ELR (cell line): ENCODE measurements around the gene PRDX5.

ENCODE experiments used
- DNase-seq: peaks from one replicate; pipeline ENCODE4 v3.0.0-alpha.2; 2015; ENCODE audit warnings: low read depth

The PRDX5 gene

DNA sequence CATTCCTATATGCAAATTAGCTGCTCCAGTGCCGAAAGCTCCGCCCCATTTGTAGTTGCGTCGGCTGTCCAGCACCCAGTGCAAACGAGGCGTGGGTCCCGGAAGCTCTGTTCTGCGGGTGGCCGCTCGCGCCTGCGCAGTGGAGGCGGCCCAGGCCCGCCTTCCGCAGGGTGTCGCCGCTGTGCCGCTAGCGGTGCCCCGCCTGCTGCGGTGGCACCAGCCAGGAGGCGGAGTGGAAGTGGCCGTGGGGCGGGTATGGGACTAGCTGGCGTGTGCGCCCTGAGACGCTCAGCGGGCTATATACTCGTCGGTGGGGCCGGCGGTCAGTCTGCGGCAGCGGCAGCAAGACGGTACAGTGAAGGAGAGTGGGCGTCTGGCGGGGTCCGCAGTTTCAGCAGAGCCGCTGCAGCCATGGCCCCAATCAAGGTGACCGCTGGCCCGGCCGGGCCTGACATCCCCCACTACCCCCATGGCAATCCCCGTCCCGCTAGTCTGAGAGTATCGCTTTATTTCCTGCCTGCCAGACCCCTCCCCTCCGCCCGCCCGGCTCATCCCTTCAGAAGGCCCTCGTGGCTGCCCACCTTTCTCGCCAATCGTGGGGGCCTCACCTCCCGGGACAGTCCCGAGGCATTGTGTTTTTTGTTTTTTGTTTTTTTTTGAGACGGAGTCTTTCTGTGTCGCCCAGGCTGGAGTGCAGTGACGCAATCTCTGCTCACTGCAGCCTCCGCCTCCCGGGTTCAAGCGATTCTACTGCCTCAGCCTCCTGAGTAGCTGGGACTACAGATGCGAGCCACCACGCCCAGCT, at the start of gene PRDX5:
Gene PRDX5 (plus strand): TSS at position 161 of the 805 bp plus-strand sequence. CDS start 95 bp downstream, at position 256.
- peak; percentile 96 for DNase-seq

DNA sequence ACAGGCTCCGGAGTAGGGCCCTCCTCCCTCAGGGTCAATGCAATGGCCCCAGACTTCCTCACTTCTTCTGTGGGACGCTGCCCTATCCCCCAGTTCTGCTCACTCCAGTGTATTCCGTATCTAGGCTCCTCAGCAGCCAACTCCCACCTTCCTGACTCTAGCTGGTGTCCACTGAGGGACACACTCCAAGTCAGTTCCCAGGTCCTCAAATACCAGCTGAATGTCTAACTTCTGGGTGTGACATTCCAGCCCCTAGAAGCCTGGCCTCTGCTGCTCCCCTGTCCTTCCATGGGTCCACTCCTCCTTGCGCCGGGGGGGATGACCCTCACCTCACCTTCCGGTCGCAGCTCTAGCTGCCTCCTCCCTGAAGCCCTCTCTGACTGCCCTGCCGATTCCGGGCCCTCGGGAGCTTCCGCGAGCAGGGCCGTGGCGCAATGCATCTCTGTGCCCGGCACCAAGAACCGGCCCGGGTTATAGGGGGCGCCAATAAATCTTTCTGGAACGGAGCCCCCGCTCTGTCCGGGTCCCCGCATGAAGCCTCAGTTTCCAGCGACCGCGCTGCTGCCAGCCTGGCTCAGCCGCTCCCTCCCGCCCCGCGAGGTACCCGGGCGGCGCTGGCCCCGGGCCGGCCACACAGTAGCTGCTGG, 48.9 kb upstream of the PRDX5 start:
- DNase-seq: peak; percentile 78

DNA sequence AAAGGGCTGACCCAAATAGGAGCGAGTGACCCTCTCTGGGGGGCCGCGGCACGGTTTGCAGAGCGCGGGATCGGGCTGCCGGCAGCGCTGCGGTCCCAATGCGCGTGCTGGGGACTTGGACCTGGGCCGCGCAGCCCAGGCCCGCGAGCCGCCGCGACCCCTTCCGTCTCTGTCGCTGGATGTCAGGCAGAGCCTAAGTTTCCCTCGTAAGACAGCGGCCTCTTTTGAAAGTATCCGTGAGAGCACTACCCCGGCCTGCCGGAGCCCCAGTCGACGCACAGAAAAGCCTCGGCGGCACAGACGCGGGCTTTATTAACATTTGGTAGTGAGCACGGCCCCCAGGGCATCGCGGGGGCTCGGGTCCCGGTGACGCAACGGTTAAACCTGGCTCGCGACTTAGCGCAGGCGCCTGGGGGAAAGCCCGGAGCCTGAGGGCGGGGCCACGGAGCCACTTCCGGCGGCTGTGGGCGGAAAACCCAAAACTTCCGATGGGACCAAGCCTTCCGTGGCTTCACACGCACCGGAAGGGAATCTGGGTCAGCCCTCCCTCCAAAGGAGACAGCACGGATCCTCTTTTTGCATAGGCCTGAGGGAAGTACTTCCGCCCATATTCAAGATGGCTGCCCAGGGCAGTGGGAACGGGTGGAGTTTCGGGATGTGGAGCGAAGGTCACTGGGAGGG, 48.2 kb upstream of the PRDX5 start:
- peak; percentile 100 for DNase-seq

DNA sequence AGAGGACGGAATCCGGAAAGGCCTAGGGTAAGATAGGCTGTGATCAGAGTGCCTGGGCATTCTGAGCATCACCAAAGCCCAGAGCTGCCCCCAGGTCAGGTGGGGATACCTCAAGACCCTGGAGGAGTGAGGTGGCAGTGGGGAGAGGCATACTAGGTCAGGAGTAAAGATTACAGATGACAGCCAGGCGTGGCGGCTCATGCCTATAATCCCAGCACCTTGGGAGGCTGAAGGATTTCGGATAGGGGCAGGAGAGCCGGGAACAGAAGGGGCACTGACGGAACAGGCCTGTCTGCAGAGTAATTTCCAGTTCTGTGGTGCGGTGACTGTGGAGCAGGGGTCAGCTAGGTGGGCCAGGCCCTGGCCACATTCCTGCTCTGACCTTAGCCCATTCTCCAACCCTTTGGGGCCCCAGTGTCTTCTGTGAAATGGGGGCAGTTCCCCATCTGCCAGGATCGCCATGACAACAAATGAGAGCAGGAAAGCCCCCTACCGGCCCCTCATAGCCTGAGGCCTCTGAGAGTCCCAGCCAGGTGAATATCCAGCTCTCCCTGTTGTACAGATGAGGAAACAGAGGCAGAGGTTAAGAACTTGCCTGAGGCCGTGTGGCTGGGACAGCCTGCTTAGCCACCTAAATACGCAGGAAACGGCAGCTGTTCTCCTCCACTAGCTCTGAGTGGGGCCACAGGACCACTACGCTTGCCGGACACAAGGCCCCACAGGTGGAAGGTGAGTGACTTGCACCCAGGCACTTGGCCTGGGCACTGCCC, 42.7 kb upstream of the PRDX5 start:
- DNase-seq: no peak

DNA sequence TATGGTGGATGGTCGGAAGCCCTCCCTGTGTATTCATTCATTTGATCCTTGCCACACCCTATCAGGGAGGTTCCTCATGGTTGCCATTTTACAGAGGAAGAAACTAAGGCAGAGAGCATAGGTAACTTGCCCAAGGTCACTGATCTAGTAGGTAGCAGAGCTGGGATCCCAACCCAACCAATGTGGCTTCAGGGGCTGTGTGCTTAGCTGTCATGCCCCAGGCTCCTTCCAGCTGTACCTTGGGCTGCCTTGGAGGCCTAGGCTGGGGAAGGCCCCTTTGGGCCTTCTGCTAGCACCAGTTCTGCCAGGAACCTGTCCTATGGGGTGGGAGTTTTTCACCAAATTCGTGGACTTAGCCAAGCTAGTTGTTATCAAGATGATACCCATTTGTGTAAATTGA, 42.1 kb upstream of the PRDX5 start:
- no peak for DNase-seq

DNA sequence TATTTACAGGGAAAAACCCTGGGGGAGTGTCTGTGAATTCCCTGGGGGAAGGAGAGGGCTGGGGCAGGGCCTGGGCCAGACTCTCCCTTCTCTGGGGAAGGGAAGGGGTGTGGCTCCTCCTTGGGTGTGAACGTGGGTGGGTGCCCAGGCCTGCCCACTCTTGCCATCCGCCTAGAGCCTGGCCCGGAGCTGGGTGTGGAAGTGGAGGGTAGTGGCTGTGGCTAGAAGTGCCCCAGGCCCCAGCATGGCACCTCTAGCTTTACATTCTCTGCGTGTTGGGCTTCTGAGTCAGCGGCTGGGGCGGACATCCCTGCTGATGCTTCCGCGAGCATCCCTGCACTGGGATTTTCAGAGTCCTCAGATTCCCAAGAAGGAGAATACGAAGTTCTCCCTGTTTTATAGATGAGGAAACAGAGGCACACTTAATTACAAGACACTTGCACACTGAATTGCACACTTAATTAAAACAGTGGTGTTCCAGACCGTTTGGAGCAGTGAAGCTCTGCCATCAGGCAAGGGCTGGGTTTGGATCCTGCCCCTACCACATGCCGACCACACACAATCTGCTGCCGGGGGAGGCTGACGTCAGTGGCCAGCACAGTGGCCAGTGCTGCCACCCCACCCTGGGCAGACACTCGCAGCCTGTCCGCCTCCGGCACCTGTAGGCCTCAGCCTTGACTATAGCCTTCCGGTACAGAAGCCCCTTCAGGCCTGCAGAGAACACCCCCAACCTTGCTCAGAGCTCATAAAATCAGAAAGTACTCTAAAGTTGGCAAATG, 41.1 kb upstream of the PRDX5 start:
- DNase-seq: peak; percentile 93

DNA sequence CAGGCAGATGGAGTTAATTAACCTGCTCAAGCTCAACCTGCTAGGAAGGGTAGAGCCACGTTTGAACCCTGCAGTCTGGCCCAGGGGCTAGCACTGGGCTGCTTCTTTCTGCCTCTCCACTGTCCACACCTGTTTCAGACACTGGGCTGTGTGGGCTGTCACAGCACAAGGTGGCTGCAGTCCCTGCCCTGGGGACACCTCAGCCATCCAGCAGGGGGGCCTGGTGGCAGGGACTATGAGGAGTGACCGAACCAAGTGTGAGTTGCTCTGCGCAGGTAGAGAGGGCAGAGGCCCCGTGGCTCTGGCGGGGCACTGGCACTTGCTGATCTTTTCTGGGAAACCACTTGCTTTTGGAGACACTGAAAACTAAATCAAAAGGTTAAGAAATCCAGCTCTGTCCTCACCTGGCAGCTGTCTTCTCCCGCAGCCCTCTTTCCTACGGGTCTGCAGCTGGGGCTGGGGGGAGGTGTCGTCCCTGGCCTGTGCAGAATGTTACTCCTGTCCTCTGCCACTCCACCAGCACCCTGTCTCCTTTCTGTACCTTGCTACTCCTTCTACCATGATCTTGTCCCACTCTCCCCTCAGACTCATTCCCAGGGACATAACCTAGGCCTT, 39.2 kb upstream of the PRDX5 start:
- DNase-seq: no peak

DNA sequence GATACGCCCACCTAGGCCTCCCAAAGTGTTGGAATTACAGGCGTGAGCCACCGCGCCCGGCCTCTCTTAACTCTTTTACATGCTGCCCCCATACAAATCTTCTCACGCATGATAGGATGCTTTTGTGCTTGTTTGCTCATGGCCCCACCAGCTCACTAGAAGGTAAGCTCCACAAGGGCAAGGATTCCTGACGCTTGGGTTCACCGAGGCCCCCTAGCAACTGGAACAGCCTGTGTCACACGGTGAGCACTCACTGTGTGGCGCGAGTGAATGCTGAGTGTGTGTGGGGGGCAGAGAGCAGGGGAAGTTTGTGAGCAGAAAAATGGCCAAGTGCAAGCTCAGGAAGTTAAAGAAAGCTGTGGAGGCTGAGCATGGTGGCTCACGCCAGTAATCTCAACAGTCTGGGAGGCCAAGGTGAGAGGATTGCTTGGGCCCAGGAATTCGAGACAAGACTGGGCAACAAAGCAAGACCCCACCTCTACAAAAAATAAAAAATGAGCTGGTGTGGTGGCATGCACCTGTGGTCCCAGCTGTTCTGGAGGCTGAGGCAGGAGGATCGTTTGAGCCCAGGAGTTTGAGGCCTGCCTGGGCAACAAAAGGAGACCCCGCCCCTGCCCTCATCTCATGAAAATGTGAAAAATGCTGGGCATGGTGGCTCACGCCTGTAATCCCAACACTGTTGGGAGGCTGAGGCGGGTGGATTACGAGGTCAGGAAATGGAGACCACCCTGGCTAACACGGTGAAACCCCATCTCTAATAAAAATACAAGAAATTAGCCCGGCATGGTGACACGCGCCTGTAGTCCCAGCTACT, 35.8 kb upstream of the PRDX5 start:
- DNase-seq: no peak

DNA sequence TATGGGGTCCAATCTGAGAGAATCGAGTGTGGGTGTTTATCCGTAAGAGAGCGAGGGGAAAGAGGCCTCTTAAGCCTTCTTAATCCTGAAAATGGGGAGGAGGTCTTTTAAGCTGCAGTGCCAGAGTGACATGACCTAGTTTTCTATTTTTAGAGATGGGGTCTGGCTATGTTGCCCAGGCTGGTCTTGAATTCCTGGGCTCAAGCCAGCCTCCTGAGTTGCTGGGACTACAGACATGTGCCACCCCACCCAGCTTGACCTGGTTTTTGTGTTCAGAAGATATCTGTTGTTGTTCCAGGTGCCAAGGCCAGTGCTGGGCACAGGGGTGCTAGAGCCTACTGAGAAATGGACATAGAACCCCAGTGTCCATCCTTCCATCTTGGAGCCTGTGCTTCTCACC, 34.8 kb upstream of the PRDX5 start:
- no peak for DNase-seq

DNA sequence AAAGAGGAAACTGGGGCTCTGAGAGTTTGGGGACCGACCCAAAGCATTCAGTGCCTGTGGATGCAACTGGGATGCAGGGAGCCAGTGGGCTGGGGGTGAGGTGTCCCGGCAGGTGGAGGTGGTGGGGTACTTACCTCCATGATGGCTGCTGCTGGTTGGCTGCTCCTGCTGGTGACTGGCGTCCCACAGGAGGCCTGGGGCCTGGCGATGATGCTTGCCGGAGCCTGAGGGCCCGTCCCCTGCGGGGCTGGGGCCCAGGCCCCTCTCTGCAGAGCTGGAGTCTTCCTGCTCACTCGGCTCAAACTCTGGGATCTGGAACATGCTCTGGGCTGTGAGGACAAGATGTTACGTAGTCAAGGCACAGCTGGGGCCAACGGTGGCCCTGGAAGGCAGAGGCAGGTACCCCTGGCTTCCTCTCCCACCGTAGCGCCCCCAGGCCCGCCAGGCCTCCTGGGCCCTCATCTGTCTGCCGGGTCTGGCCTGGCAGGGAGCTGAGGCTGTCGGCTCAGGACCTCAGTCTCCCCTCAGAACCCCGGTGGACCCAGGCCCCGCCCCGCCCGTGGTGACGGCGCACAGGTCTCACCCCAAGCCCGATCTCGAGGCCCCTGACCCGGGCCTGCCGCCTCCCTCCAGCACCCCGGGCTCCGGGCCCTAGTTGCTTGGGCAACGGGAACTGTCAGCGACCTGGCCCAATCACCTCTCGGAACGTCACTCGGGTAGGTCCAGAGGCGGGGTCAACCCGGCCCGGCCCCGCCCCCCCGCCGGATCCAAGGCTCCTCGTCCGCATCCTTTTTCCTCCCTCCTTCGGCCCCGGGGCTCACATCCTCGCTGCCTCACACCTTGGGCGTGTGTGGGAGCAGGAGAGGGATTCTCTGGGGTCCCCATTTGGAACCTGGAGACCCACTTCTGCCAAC, 33.6 kb upstream of the PRDX5 start, which contains the start of gene BAD:
Gene BAD (minus strand): TSS at position 618 of the 914 bp plus-strand sequence. CDS start 297 bp downstream, at position 321.
- peak; percentile 95 for DNase-seq

DNA sequence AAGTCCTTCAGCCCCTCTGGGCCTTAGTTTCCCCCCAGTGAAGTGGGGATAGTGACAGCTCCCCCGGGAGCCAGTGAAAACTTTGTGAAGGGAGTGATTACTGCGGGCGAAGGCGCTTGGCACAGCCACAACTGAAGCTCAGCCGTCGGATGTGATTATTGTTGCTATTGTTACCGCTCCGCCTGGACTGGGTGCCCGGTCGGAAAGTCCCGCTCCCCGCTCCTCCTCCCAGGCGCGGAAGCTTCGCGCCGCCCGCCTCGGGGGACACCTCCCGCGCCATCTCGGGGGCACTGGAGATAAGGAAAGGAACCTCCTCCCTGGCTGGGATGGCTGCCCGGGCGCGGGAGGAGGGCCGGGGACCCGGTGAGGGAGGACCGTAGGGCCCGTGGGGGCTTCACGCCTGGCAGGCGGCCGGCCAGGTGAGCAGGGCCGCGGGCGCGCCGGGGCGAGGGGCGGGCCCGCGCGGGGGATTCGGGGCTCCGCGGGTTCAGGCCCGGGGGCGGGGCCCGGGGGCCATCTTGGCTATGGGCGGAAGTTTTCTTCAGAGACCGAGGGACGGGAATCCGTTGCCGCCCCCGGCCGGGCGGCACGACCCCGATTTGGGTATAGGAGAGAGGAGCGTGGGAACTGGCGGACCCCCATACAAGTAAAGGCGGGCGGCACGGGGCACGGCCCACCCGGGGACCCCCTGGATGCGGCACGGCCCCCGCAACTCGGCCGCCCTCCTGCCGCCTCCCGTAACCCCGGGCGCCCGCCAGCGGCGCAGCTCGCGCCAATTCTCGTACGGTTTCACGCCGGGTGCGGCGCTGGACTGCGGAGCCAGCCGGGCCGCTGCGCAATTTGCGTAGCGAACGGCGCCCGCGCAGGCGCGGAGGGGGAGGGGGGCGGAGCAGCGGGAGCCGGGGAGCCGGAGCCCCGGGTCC, 32.7 kb upstream of the PRDX5 start, which contains the start of gene GPR137:
Gene GPR137 (plus strand): TSS at position 887 of the 923 bp plus-strand sequence. CDS start 677 bp downstream, outside the sequence.
- DNase-seq: peak; percentile 80

DNA sequence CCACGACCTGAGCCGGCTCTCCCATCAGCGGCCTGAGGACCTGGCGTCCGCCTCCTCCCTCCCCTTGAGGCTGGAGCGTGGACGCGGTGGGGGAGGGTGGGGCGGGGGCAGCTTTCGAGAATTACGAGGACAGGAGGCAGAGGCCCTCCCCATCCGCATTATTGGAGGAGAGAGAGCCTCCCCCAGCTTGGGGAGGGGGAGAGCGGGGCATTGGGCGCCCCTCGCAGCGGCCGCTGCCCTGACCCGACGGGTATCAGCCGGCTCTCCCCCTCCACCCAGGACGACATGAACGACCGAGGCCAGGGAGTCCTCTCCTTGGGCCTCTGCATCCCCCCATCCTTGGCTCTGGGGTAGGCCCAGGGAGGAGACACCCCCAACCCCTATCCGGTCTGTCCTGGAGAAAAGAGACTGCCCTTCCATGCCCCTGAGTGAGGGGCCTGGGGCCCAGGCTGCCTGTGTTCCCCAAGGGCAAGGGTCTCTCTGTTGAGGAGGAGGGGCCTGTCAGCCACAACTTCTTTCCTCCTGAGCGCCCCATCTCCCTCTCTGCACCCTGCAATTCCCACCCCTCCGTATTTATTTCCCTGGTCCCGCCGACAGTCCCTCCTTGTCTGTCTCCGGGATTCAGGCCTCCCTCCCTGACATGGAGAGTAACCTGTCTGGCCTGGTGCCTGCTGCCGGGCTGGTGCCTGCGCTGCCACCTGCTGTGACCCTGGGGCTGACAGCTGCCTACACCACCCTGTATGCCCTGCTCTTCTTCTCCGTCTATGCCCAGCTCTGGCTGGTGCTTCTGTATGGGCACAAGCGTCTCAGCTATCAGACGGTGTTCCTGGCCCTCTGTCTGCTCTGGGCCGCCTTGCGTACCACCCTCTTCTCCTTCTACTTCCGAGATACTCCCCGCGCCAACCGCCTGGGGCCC, 31.8 kb upstream of the PRDX5 start:
- DNase-seq: no peak

DNA sequence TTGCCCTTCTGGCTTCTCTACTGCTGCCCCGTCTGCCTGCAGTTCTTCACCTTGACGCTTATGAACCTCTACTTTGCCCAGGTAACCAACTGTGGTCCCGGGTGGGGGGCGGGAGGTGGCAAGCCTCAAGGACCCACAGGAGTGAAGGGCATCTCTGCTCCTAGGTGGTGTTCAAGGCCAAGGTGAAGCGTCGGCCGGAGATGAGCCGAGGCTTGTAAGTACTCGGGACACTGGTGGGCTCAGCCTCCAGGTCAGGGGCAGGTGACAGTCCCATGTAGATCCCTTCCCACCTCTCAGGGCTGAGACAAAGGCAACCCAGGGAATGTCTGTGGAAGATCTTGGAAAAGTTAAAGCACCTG, 31.1 kb upstream of the PRDX5 start:
- DNase-seq: no peak

DNA sequence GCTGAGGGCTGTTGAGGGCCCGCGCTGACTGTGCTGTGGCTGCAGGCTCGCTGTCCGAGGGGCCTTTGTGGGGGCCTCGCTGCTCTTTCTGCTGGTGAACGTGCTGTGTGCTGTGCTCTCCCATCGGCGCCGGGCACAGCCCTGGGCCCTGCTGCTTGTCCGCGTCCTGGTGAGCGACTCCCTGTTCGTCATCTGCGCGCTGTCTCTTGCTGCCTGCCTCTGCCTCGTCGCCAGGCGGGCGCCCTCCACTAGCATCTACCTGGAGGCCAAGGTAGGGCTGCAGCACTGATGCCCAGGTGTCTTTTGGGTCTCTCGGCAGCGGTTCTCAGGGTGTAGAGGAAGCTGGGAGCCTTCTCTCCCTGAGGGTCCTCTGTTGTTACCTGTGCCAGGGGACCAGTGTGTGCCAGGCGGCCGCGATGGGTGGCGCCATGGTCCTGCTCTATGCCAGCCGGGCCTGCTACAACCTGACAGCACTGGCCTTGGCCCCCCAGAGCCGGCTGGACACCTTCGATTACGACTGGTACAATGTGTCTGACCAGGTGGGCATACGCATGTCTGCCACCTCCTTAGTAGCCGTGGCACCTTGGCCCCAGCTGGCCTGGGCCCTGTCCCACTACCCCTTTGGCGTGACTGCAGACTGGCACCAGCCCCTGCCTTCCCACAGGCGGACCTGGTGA, 30.1 kb upstream of the PRDX5 start:
- no peak for DNase-seq

DNA sequence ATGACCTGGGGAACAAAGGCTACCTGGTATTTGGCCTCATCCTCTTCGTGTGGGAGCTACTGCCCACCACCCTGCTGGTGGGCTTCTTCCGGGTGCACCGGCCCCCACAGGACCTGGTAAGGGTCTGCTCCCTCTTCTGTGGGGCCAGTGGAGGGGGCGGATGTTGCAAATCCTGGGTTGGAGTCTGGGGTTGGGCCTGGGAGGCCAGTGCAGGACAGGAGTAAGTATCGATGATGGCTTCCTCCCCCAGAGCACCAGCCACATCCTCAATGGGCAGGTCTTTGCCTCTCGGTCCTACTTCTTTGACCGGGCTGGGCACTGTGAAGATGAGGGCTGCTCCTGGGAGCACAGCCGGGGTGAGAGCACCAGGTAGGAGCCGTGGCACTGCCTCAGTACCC, 29.6 kb upstream of the PRDX5 start:
- DNase-seq: no peak

DNA sequence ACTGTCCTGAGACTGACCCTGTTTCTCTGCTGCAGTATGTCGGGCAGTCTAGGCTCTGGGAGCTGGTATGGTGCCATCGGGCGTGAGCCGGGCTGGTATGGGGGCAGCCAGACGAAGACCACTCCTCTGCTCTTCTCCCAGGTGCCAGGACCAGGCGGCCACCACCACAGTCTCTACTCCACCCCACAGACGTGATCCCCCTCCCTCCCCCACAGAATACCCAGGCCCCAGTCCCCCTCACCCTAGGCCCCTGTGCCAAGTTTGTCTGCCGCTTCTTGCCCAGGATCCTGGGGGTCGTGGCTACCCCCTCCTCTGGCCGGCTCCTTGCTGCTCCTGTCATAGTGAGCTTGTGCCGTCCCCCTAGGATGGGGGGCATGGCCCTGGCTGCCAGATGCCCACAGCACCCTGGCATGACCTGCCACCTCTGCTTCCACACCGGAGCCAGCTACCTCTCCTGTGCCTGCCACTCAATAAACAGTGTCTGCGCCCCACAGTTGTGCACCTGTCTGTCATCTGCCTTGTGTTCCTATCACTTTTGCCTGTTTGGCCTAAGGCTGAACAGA, 28.8 kb upstream of the PRDX5 start:
- DNase-seq: no peak
